GM21737 (cell line): Measurements from ENCODE around the gene KLHL22.
"Not testable (repeated sequence)": the region's sequence is repeated elsewhere in the genome, so short reads cannot be mapped to it uniquely, and the experiment has no call there.

Source experiments
- ATAC-seq: cut with Tn5 transposase; IDR thresholded peaks from one replicate; pipeline ENCODE4 v1.9.1; 2021; ENCODE audit warnings: mild to moderate bottlenecking, moderate library complexity; ENCODE audit not compliant: unreplicated experiment

KLHL22 gene

DNA sequence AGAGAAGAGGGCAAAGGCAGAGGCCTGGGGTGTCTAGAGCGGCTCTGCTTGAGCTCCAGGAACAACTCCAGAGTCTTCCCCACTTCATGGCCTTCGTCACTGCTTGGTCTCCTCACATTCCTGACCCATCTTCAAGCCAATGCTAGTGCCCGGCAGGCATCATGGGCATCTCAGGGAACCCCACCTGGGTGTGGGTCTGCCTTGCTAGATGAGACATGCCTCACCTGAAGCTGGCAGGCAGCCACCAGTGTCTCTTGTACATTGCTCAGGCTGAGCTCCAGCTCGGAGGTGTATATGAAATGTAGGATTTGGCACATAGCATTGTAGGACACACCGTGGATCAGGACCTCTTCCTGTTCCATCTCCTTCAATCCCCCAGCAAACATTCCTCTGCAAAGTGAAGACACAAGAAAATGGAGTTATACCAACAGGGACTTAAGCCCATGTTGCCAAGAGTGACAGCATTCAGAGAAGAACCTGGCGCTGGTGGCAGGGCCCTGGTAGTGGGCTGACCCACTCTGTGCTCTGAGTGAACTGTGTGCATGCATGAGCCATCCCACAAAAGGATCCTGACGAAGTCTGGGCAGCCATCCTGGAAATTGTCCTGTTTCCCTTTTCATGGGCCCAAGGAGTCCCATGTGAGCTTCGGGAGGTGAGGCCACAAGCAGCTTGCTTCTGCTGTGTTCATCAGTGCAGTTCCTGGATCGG lies 24.3 kb downstream of the KLHL22 start:
- no peak for ATAC-seq

DNA sequence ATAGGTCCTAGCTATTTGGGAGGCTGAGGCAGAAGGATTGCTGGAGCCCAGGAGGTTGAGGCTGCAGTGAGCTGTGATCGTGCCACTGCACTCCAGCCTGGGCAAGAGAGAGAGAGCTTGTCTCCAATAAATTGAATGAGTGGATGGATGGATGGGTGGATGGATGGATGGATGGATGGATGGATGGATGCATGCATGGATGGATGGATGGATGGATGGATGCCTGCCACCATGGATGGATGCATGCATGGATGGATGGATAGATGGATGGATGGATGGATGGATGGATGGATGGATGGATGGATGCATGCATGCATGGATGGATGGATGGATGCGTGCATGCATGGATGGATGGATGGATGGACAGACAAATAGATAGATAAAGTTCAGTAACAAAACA lies 25.1 kb downstream of the KLHL22 start:
- ATAC-seq, result not testable (repeated sequence)

DNA sequence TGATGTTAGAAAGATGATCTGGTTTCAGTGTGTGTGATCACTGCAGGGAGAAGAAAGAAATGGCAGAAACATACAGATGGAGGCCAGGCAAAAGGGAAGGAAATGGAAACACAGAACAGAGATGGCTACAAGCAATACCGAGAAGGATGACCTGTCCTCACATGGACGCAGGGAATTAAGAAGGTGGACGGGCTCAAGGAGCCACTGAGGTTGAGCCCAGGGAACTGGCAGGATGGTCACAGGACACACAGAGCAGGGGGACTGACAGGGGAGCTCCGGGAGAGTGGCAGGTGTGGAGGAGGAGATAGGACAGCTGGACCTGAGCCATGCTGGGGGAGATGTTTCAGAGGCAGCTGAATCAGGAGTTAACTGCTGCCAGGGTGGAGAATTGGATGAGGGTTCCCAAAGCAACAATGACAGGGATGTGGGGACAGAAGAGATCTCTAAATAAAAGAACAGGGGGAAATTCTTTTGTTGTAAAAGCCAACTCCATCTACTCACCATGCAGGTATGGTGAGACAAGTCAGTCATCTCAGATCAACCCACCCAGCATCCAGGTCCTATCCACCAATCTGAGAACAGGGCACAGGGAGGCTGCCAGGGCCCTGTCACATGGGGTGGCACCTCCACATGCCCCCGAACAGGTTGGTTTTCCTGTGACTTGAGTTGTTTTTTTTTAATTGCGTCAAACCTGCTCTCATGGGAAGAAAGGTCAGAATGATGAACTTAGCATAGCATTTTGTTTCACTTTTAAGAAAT lies 26.3 kb downstream of the KLHL22 start:
- no peak for ATAC-seq

DNA sequence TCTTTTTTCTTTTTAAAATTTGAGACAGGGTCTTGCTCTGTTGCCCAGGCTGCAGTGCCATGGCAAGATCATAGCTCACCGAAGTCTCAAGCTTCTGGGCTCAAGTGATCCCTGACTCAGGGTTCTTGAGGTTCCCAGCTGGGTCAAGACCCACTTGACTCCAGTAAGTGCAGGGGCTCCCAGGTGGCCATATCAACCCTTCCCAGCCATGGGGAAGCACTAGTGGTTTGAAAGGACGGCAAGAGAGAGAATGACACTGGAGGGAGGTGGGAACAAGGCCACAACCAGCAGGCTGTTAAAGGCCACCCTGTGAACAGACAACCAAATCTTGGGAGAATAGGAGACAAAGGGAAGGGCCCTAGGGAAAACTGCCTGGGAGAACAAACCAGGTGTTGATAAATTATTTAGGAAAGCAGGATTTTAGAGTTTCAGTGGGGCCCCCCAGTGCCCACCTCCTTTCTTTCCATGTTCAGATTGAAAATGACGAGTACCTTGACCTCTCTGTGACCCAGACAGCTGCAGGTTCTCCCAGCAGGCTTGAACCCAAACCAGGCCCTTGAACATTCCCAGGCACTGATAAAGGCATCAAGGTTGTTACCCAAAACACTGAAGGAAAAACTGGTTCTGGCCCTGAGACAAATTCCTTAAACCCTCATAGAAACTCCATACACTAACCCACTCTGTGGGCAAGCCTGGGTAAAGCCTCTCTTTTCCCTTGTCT lies 28.8 kb downstream of the KLHL22 start:
- ATAC-seq, result no peak

DNA sequence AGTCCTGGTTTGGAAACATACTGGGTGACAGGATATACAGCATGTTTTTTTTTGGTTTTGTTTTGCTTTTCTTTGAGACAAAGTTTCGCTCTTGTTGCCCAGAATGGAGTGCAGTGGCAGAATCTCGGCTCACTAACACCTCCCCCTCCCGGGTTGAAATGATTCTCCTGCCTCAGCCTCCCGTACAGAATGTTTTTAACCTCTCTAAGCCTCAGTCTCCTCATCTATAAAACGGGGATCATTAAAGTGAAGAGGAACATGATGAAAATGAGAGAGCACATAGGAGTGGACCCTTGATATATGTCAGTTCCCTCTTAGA lies 29.9 kb downstream of the KLHL22 start:
- no peak for ATAC-seq

DNA sequence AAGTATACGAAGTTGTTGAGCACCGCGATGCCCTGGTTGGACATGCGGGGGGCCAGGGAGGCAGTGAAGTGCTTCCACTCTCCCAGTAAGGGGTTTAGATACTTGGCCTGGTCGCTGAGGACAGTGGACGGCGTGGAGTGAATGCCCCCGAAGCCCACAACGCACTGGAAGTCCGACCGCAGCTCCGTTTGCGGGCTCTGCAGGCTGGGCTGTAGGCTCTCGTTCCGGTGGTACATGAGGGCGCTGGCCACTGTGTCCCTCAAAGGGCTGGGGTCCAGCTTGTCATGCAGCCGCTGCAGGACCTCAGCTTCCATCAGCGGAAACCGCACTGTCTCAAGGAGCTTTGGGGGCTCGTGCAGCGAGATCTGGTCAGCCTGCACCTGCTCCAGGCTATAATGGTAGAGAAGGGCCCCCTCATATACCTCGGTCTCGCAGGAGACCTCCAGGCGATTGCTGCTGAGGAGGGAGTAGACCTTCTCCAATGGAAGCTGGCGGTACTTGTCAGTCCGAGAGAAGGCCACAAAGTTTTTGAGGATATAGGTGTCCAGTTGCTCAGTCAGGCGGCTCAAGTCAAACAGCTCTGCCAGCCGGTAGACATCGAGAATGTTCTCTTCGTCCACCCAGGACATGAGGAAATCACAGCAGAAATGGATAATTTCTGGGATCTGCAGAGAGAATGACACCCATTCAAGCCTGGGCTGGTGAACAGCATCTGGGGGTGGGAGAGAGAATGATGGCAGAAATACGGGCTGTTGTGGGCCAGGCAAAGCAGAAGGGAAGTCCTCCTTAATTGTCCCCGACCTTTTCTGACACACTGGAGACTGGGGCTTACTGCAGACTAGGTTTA lies 30.5 kb downstream of the KLHL22 start:
- no peak for ATAC-seq

DNA sequence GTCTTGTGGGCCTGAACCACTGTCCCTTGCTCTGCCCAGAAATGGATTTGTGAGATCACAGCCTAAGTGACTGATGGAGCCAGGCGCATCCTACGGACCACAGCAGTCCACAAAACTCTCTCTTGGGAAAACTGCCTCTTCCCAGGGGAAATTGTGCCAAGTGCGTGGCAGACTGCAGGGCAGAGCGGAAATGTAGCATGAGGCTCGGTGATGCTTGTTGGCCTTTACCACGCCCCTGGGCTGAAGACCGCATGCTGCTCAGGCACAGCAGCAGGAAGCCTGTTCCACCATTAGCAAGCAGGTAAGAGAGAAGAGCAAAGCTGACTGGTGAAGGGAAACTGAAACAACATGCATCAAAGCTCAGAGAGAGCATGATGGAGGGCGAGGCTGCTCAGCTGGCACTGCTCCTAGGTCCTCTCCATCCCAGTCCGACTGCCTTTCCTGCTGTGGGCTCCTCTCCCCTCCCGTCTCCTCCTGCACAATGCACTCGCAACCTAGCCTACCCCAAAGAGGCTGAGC lies 31.4 kb downstream of the KLHL22 start:
- ATAC-seq, result no peak

DNA sequence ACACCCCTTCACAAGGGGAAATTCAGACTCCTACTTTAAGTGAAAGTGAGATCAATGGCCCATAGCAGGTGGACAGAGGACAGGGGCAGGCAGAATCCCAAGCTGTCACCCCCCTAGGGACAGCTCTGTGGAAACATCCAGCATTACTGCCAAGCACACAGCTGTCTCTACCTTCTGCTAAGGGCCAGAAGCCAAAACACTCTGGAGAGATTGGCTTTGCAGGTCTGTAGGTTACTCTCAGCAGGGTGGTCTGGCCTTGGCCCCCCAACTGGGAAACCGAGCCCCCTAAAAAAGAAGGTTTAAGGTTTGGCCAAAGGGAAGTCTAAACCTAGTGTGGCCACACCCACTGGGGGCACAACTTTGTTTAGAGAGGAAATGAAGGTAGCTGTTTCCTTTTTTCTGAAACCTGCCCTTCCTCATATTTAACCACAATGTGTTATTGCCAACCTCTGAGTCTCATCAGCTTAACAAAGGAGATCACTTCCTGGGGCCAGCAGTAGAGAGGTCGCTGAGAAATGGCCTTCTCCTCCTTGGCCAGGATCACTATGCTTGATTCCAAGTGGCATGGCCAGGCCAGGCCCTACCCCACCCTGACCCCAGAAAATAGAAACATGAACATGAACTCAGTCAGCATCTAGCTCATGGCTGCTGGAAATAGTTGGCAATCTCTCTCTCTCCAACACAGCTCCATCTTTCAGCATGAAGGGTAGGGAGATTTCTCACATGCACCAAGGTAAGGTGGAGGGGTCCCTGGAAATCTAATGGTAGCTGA lies 32.1 kb downstream of the KLHL22 start:
- no peak for ATAC-seq

DNA sequence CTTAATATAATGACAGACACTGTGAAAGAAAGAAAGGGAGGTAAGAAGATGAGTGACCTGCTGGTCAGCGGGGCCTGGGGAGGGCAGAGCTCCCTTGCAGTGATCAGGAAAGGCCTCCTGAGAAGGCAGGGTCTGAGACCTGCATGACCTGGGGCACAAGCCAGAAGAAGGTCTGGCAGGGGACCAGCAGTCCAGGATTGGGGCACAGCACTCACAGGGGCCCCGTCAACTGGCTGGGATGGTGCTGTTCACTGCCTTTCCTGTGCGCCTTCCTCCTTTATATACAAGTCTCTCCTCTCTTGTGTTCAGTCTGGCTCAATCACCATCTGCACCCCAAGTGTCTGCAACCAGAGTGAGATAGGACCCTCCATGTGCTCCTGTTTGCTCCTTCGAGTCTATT lies 35.7 kb downstream of the KLHL22 start:
- ATAC-seq, result no peak

DNA sequence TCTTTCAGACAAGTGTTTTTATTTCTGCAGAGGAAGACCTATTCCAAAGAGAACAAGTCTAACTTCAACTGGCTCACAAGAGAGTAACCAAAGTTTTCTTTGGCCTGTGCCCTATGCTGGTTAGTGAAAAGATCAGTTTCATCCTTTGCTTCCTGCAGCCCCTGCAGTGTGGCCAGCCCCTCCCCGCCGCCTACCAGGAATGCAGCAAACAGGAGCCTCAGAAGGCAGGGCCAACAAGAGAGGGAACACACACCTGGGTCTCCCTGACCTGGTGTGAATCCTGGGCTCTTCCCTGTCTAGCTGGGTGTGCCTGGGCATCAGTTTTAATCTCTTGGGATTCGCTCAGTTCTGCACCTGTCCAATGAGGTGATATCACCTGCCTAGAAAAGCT lies 36.4 kb downstream of the KLHL22 start:
- no peak for ATAC-seq

DNA sequence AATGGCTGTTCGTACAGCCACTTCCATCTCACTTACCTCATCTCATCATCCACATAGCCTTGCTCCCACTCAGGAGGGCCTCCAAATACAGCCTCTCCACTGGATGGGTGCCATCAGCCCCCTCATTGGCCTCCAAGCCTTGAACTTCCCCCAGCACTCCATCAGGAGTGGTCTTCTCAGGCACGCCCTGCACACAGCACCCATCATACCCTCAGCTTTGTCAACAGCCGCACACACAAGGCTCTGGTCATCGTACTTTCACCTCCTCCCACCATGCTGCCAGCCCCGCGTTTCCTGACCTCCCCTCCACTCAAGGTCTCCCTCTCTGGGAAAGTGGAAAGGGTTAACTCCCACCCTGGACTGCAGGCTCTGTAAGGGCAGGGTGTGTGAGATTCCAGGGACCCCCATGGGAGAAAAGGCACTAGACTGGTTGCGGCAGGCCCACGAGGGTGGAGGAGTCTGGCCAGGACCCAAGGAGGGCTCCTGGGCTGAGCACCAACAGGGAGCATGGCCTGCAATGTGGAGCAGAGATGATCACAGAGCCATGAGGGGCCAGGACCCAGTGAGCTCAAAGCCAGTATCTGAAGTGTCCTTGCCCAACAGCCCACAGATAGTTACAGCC lies 37.0 kb downstream of the KLHL22 start:
- ATAC-seq, result no peak

DNA sequence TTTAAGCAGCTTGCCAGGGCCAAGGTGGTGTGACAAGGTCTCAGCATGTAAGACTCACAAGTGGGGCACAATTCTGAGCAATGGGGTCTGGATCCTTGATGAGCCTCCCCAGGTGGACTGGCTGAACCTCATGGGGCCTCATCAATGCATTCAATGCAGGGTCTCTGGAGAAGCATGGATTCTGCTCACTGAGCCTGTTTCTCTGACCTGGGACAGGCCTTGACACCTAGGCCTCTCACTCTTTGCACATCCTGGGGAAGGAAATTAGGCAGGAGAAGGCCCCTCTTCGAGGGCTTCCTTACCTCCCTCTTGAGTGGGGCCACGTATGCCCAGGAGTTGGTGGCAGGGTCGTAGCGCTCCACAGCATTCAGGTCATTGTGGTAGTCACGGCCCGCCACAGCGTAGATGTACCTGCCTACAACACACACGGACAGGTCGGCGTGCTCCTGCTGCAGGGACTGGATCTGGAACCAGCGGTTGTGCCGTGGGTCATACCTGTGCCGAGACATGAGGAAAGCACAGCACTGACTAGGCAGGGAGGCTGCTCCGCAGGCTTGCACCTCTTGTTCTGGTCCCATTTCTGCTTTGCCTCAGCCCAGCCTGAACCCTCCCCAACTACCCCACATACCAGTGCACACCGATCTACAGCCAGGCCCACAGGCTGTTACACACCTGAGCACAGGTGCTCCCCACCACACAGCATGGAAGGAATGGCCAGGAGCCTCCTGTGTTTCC lies 37.9 kb downstream of the KLHL22 start:
- no peak for ATAC-seq

DNA sequence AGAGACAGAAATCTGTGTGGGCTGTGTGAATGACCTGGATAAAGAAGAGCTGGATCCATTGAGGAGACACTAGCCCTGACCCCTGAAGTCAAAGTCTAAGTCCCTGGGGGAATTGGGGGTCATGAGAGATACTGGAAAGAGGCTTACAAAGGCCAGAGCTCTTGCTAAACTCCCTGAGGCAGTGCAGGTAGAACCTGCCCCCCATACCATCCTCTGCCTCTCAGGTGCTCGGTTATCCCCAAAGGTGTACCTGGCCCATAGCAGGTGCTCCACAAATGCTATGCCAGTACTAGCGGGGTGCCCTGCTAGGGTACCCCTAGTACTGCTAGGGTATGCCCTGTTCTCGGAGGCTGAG lies 38.9 kb downstream of the KLHL22 start:
- ATAC-seq, result no peak

DNA sequence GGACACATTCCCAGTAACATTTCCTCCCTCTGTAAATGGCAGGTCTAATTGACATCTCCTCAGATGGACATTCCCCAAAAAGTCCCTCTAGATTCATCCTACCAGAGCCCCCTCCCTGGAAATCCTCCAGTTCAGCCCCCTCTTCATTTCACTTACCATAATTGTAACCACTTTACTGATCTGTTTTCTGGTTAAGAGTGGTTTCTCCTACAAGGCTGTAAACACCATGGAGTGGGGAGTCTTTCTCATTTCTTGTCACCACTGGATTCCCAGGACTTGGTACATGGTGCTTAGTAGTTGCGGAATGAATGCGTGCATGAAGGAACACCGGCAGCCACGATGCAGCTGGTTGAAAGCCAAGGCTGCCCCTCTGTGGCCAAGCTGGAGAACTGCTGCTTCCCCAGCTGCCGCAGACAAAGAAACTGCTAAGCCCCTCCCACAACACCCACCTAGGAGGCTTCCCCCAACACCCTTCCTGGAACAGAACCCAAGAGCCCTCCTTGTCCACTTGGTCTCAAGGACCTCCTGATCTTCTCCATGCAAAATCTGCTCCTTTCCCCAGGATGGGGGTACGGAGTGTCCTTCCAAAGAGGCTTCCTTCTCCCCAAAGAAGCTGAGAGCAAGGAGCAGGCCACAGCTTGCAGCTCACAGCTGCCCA lies 39.4 kb downstream of the KLHL22 start:
- ATAC-seq, result no peak

DNA sequence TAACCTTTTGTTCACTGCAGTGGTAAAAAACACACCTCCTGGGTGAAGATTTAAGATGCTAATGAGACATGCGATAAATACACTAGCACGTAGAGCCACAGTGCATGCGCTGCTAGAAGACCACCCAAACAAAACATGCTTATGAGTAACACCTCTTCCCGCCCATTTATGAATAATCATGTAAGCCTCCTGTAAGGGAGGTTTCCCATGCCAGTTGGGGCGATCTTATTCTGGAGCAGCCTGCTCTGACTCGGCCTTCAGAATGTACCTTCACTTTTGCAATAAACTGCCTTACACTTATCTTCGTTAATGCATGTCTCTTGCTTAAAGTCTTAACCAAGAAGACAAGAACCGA lies 39.9 kb downstream of the KLHL22 start:
- no peak for ATAC-seq

DNA sequence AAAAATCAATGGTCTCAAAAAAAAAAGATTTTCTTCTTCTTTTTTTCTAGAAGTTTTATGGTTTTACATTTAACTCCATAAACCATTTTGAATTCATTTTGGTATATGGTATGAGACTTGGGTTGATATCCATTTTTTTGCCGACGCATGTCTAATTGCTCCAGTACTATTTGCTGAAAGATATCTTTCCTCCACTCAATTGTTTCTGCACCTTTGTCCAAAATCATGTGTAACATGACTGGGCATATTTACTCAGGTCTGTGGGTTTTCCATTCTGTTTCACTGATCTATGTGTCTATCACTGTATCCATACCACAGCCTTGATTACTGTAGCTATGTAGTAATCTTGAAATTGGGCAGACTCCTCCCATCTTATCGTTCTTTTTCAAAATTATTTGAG lies 42.4 kb downstream of the KLHL22 start:
- no peak for ATAC-seq

DNA sequence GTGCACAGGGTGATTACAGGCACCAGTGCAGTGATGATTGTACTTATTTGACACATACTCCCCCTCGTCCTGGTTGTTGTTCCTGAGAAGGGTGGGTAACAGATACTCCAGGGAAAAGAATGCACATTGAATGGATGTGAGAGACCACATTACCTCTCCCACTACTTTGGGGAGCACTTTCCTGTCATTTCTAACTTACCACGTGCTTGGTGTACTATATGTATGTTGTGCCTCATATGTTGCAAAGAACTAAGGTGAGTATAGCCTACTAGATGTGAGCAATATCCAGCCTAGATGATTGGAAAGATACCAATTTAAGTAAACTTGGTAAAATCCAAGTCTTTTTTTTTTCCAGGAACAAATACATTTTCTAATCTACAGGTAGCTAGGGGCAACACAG lies 43.7 kb downstream of the KLHL22 start:
- ATAC-seq, result no peak

DNA sequence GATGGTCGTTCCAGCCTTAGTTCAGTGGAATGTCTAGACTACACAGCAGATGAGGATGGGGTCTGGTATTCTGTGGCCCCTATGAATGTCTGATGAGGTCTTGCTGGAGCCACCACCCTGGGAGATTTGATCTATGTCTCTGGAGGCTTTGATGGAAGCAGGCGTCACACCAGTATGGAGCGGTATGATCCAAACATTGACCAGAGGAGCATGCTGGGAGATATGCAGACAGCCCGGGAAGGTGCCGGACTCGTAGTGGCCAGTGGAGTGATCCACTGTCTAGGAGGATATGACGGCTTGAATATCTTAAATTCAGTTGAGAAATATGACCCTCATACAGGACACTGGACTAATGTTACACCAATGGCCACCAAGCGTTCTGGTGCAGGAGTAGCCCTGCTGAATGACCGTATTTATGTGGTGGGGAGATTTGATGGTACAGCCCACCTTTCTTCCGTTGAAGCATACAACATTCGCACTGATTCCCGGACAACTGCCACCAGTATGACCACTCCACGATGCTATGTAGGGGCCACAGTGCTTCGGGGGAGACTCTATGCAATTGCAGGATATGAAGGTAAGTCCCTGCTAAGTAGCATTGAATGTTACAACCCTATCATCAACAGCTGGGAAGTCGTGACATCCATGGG lies 44.3 kb downstream of the KLHL22 start:
- ATAC-seq, result not testable (repeated sequence)
